ENCODE data around the gene JMJD1C. TPM values are rescaled to one million over a fixed set of nuclear protein-coding genes. Genes with fewer than 3 reads are reported as not detected.

The JMJD1C gene
- total and polyA plus RNA-seq, 8 donors: 25.6 to 56.9 (median 36.7) TPM

DNA sequence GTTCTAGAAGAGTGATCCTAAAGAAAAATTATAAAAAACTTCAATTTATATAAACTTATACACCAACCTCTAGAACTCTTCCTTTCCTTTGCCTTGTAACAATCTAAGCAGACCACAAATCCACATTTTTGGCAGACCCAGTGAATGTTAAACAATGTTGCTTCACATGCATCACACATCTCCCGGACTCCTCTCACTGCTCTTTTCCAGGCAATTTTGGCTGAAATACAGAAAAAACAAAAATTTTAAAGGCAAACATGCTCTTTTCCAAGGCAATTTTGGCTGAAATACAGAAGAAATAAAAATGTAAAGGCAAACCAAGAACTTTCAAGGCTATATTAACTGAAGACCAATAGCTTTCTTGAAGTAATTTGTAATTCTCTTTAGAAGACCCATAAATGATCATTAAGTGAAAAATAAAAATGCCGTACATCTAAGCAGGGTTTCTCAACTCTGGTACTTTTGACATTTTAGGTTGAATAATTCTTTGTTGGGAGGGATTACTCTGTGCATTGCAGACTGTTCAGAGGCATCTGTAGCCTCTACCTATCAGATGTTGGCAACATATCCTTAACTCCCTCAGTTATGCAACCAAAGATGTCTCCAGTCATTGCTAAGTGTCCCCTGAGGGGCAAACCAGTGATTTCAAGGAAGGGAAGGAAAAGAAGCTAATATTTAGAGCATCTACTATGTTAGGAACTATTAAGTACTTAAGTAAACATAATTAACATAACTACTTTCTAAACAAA is 268.3 kb downstream of the JMJD1C start:
- DNase-seq (no peak), ATAC-seq (no peak), FAIRE-seq (no peak)
- TF ChIP-seq, protein P1, sequence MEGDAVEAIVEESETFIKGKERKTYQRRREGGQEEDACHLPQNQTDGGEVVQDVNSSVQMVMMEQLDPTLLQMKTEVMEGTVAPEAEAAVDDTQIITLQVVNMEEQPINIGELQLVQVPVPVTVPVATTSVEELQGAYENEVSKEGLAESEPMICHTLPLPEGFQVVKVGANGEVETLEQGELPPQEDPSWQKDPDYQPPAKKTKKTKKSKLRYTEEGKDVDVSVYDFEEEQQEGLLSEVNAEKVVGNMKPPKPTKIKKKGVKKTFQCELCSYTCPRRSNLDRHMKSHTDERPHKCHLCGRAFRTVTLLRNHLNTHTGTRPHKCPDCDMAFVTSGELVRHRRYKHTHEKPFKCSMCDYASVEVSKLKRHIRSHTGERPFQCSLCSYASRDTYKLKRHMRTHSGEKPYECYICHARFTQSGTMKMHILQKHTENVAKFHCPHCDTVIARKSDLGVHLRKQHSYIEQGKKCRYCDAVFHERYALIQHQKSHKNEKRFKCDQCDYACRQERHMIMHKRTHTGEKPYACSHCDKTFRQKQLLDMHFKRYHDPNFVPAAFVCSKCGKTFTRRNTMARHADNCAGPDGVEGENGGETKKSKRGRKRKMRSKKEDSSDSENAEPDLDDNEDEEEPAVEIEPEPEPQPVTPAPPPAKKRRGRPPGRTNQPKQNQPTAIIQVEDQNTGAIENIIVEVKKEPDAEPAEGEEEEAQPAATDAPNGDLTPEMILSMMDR (IDR thresholded peaks at IDR 0.05): no peak
- Histone ChIP-seq H3K4me3 (no peak overlapping the region), H3K9me3 (no peaks in the 10 kb centered on the region), H3K27ac (no peak overlapping the region), H3K36me3 (peaks cover 7 to 13% (median 12%) of the 10 kb centered on the region in 3 donors), H3K4me1 (no peaks in the 10 kb centered on the region), H3K27me3 (no peaks in the 10 kb centered on the region)
- intact Hi-C loops (cut with DNase I): no loop called here
- 88% methylated on average over 2 of the region's 2 CpGs for WGBS, 2 donors

DNA sequence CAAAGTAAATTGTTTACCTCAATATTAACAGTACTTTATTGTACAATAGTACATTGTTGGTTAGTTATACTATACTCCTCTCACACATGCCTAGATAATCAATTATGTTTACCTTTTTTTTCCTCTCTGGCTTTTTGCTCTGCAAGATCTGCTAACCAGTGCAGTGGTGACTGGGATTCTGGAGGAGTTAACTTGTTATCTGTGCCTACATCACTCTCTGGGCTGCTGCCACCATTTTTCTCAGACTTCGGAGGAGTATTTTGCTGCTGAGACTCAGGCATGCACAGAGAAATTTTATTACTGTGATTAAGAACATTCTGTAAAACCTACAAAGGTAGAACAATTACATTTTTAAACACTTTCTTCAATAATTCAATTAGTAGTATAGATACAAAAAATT is 273.0 kb downstream of the JMJD1C start:
- no peak for ATAC-seq
- Histone ChIP-seq H3K27ac (no peak overlapping the region), H3K4me3 (no peak overlapping the region), H3K4me1 (no peaks in the 10 kb centered on the region), H3K36me3 (peaks cover 7 to 39% (median 28%) of the 10 kb centered on the region in 3 donors), H3K27me3 (no peaks in the 10 kb centered on the region), H3K9me3 (no peaks in the 10 kb centered on the region)
- no peak for DNase-seq
- intact Hi-C loops (cut with DNase I): no loop called here
- WGBS, 2 donors: 33 to 50% methylated on average over 1 of the region's 1 CpG
- no peak for FAIRE-seq
- TF ChIP-seq, protein P1 (IDR thresholded peaks at IDR 0.05): no peak

DNA sequence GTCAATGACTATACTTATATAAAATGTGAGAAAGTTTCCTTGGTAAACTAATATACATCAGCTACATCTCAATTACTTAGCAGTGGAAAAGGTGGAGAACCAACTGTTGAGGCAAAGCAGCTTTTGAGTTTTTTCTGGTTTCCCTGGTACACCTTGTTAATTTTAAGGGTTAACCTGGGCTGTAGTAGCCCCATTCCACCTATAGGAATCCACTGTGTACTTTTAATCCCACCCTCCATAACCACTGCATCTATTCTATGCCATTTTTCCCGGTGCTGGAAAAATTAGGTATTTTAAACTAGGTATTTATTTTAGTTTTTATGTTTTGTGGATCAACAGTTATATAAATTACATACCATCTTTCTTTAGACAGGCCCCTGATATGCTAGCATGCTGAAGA is 290.2 kb downstream of the JMJD1C start:
- Histone ChIP-seq H3K27ac (no peak overlapping the region), H3K4me1 (no peaks in the 10 kb centered on the region), H3K36me3 (peaks cover 0 to 27% (median 8%) of the 10 kb centered on the region in 3 donors), H3K4me3 (no peak overlapping the region), H3K27me3 (no peaks in the 10 kb centered on the region), H3K9me3 (no peaks in the 10 kb centered on the region)
- TF ChIP-seq, protein P1 (IDR thresholded peaks at IDR 0.05): no peak
- FAIRE-seq (no peak), ATAC-seq (no peak), DNase-seq (no peak)
- intact Hi-C loops (cut with DNase I): loop anchor here in 1 of 3 donors (10.0 kb wide), 2 partner anchors 459 to 549 kb away; no protein-coding TSS in a partner anchor
- 70 to 78% methylated on average over 1 of the region's 1 CpG for WGBS, 2 donors

DNA sequence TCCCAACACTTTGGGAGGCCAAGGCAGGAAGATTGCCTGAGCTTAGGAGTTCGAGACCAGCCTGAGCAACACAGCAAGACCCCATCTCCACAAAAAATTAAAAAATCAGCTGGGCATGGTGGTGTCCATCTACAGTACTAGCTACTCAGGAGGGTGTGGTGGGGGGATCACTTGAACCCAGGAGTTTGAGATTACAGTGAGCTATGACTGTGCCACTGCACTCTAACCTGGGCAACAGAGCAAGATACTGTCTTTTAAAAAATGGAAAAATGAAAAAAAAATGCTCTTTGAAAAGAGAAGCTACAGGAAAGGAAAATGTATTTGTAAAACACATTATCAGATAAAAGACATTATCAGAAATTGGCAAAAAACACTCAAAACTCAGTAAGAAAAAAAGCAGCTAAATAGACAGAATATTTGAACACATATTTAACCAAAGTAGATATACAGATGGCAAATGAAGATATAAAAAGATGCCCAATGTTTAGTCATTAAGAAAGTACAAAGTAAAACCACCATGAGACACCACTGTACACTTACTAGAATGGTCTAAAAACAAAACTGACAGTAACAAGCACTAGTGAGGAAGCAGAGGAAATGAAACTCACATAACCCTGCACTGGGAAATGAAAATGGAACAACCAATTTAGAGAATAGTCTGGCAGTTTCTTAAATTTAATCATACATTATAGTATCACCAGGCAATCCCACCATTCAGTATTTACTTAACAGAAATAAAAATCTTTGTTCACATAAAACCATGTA is 292.1 kb downstream of the JMJD1C start:
- Histone ChIP-seq H3K36me3 (peaks cover 0 to 31% (median 8%) of the 10 kb centered on the region in 3 donors), H3K4me3 (no peak overlapping the region), H3K27ac (no peak overlapping the region), H3K4me1 (peaks cover 0 to 7% (median 4%) of the 10 kb centered on the region in 3 donors), H3K9me3 (no peaks in the 10 kb centered on the region), H3K27me3 (no peaks in the 10 kb centered on the region)
- ATAC-seq (peak in 1 of 4 donors; percentile 56), FAIRE-seq (no peak), DNase-seq (no peak)
- TF ChIP-seq, protein P1 (IDR thresholded peaks at IDR 0.05): no peak
- intact Hi-C loops (cut with DNase I): loop anchor here in 1 of 3 donors (10.0 kb wide), 2 partner anchors 461 to 551 kb away; no protein-coding TSS in a partner anchor
- 98 to 100% methylated on average over 1 of the region's 1 CpG for WGBS, 2 donors

Data from pancreas (tissue), 10 donors.